Measurements from ENCODE around the gene EPHB2. TPM values are rescaled to one million over a fixed set of nuclear protein-coding genes. Genes with fewer than 3 reads are reported as not detected.
A peak's percentile ranks its signal among the peaks of the same experiment; 100 is the strongest.

EPHB2 gene
- total RNA-seq, 1 experiment from 2014 or later, result 0.79 TPM

GRCh38 chr1:22789356-22789994 lies 78.8 kb downstream of the EPHB2 start:
- H3K4me3 Mint-ChIP-seq (ENCODE audit: unreplicated experiment), result no peak overlapping the region
- intact Hi-C loops (cut with micrococcal nuclease), result no loop called here
- DNase-seq (ENCODE audit: unreplicated experiment), result peak; percentile 41
- no TSS peak for BruUV-seq (replicated peaks)
- no peaks in the 10 kb centered on the region for H3K9me3 Mint-ChIP-seq (ENCODE audit: unreplicated experiment)
- H3K27me3 Mint-ChIP-seq (ENCODE audit: insufficient read depth, unreplicated experiment), result no peaks in the 10 kb centered on the region
- H3K27ac Mint-ChIP-seq (ENCODE audit: low read depth, unreplicated experiment), result no peak overlapping the region
- ChIA-PET POLR2A (no interaction called here), CTCF (no interaction called here)
- H3K36me3 Mint-ChIP-seq (ENCODE audit: insufficient read depth, unreplicated experiment), result no peaks in the 10 kb centered on the region
- H3K4me1 Mint-ChIP-seq (ENCODE audit: insufficient read depth, unreplicated experiment), result peaks cover 16% of the 10 kb centered on the region
- TF ChIP-seq CTCF (IDR thresholded peaks at IDR 0.05; ENCODE audit: unreplicated experiment), result no peak

GRCh38 chr1:22790232-22791008 lies 79.8 kb downstream of the EPHB2 start:
- no TSS peak for BruUV-seq (replicated peaks)
- Mint-ChIP-seq H3K27me3 (ENCODE audit: insufficient read depth, unreplicated experiment) (no peaks in the 10 kb centered on the region), H3K27ac (ENCODE audit: low read depth, unreplicated experiment) (no peak overlapping the region), H3K4me1 (ENCODE audit: insufficient read depth, unreplicated experiment) (peaks cover 16% of the 10 kb centered on the region), H3K36me3 (ENCODE audit: insufficient read depth, unreplicated experiment) (no peaks in the 10 kb centered on the region), H3K9me3 (ENCODE audit: unreplicated experiment) (no peaks in the 10 kb centered on the region), H3K4me3 (ENCODE audit: unreplicated experiment) (no peak overlapping the region)
- intact Hi-C loops (cut with micrococcal nuclease), result no loop called here
- ChIA-PET CTCF (interaction anchor here (1.0 kb wide), 1 partner anchor 86 kb away, joined by 5 read pairs; no protein-coding TSS in a partner anchor), POLR2A (interaction anchor here (0.6 to 0.7 kb wide), 2 partner anchors 9 to 705 kb away, joined by 3 read pairs; no protein-coding TSS in a partner anchor)
- no peak for TF ChIP-seq CTCF (IDR thresholded peaks at IDR 0.05; ENCODE audit: unreplicated experiment)
- DNase-seq (ENCODE audit: unreplicated experiment), result peak; percentile 14

GRCh38 chr1:22791831-22792347 lies 81.2 kb downstream of the EPHB2 start:
- ChIA-PET POLR2A (no interaction called here), CTCF (interaction anchor here (0.7 to 1.1 kb wide), 2 partner anchors 40 to 96 kb away, joined by 3 read pairs; no protein-coding TSS in a partner anchor)
- no TSS peak for BruUV-seq (replicated peaks)
- no peaks in the 10 kb centered on the region for H3K9me3 Mint-ChIP-seq (ENCODE audit: unreplicated experiment)
- no peak for DNase-seq (ENCODE audit: unreplicated experiment)
- no peaks in the 10 kb centered on the region for H3K27me3 Mint-ChIP-seq (ENCODE audit: insufficient read depth, unreplicated experiment)
- no peak for TF ChIP-seq CTCF (IDR thresholded peaks at IDR 0.05; ENCODE audit: unreplicated experiment)
- no peak overlapping the region for H3K27ac Mint-ChIP-seq (ENCODE audit: low read depth, unreplicated experiment)
- no peak overlapping the region for H3K4me3 Mint-ChIP-seq (ENCODE audit: unreplicated experiment)
- H3K4me1 Mint-ChIP-seq (ENCODE audit: insufficient read depth, unreplicated experiment), result peaks cover 16% of the 10 kb centered on the region
- H3K36me3 Mint-ChIP-seq (ENCODE audit: insufficient read depth, unreplicated experiment), result no peaks in the 10 kb centered on the region
- intact Hi-C loops (cut with micrococcal nuclease), result no loop called here

GRCh38 chr1:22792396-22793160 lies 81.9 kb downstream of the EPHB2 start:
- BruUV-seq (replicated peaks), result no TSS peak
- H3K4me1 Mint-ChIP-seq (ENCODE audit: insufficient read depth, unreplicated experiment), result peaks cover 16% of the 10 kb centered on the region

More at GRCh38 chr1:22792396-22793160, 81.9 kb downstream of the EPHB2 start:
- Mint-ChIP-seq H3K4me3 (ENCODE audit: unreplicated experiment) (no peak overlapping the region), H3K27ac (ENCODE audit: low read depth, unreplicated experiment) (no peak overlapping the region), H3K36me3 (ENCODE audit: insufficient read depth, unreplicated experiment) (no peaks in the 10 kb centered on the region), H3K9me3 (ENCODE audit: unreplicated experiment) (no peaks in the 10 kb centered on the region), H3K27me3 (ENCODE audit: insufficient read depth, unreplicated experiment) (no peaks in the 10 kb centered on the region)
- CTCF ChIA-PET, result interaction anchor here (0.7 to 1.1 kb wide), 2 partner anchors 41 to 95 kb away, joined by 3 read pairs; no protein-coding TSS in a partner anchor
- intact Hi-C loops (cut with micrococcal nuclease), result no loop called here
- POLR2A ChIA-PET, result no interaction called here
- no peak for DNase-seq (ENCODE audit: unreplicated experiment)
- TF ChIP-seq CTCF (IDR thresholded peaks at IDR 0.05; ENCODE audit: unreplicated experiment), result no peak

Data from MCF 10A (cell line).